GM19023 (cell line): ENCODE data around the gene SLAMF1.
"Not testable (repeated sequence)": the region's sequence is repeated elsewhere in the genome, so short reads cannot be mapped to it uniquely, and the experiment has no call there.

Source experiments
- ATAC-seq: cut with Tn5 transposase; IDR thresholded peaks from one replicate; pipeline ENCODE4 v1.9.1; 2021; ENCODE audit warnings: mild to moderate bottlenecking, moderate library complexity; ENCODE audit not compliant: unreplicated experiment

SLAMF1 gene

DNA sequence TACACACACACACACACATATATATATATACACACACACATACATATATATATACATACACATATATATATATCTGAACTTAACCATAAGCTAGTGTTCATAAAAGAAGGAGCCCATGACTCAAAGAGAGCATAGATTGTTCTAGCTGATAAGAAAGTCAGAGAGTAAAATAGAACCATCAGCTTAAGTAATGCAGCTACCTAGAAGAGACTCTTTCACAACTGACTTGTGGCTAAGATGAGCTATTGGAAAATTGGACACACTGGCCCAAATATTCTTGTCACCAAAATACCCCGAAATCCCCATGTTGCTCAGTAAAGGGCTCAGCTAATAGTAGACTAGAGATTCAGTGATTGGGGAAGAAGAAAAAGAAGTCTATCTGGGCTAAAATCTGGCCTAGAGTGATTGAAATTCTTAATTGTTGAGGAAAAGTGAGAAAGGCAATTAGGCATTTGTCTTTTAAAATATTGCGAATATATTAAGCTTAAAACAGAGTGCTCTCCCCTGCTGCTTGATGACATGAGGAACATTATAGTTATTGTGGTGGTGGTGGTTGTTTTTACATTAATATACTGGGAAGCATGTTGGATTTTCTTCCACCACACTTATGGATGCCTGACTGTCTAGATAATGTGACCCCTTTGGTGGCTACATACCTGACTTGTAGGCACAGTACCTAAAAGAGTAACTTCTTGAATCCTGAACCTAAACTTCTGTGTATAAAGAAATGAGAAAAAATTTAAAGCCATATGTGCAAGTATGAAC, 6.3 kb downstream of the SLAMF1 start:
- ATAC-seq, result no peak

DNA sequence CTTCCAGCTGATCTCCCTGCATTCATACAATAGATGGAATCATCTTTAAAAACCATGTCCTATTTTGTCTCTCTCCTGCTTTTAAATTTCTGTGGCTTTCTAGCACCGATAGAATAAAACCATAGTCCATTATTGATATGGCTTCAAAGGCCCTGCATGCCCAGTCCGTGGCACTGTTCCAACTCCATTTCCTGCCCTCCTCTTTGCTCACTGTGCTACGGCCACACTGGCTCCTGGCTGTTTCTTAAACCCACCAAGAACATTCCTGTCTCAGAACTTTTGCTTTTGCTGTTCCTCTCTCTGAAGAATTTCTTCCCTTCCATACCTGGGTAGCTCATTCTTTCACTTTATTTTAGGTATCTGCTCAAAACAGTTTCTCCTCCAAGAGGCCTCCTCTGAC, 7.2 kb downstream of the SLAMF1 start:
- no peak for ATAC-seq

DNA sequence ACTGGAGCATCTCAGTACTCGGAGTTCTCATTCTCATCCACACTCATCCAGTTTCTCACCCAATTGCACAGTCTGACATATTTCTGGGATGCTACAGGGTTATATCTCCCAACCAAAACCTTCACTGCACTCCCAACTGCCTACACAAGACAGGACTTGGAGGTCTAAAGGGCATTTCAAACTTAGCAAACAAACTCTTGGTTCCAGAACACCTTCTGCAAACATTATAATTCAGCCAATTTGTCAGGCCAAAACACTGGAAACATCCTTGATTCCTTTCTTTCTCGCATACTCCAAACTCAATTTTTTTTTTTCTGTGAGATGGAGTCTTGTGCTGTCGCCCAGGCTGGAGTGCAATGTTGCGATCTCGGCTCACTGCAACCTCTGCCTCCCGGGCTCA, 7.9 kb downstream of the SLAMF1 start:
- ATAC-seq, result no peak

DNA sequence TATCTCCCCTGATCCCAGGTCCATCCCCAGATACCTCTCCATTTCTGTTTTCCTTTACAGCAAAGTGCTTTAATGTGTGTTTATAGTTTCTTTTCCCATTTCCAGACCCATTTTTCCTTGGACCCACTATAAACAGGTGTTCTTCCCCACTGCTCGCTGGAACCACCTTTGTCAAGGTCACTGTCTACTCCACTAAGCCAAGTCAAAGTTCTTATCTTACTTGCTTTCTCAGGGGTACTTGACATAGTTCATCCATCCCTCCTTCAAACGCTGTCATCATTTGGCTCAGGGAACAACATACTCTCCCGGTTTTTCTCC, 8.3 kb downstream of the SLAMF1 start:
- ATAC-seq, result no peak

DNA sequence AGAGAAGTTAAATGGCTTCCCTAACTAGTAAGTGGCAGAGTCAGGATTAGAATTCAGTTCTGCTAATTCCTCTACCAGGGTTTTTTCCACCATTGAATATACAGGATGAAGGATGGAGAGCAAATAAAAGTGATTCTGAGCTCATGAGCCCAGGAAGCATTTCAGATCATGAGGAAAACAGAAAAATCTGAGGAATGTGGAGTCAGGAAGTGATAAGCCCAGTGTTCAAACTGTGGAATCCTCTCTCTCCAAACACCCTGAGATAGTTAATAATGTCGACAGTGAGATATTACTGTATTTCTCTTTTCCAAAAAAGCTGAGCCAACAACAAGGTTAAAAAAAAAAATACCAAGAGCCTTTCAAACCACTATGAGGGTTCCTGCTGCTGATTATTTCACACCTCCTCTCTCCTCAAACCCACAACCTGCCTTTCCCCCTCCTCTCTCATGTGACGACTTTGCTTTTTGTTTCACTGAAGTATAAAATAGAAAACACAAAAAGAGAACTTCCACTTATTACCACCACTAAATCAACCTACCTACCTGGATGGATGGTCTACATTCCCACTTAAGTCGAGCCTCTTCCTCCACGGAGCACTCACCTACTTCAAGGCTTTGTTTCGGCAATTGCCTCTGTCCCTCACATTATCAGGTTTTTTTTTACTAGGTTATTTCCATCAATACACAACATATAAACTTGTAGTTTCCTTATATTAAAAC, 8.9 kb downstream of the SLAMF1 start:
- no peak for ATAC-seq

DNA sequence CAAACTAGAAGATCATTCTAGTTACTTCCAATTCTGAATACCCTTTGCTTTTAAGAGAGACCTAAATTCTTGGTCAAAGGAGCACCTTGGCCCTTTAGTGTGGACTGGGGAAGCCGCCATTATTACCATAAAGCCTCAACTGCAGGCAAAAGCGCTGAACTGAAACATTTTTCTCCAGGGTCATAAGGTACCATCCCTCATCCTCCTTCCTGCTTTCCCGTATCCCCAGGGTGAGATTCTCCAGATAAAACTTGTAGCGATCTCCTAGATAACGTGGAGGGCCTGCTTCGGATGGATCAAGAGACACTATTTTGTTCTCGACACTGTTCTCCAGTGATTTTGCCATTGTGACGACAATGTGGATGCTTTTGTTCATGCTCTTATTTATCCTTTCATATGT, 9.8 kb downstream of the SLAMF1 start:
- no peak for ATAC-seq

DNA sequence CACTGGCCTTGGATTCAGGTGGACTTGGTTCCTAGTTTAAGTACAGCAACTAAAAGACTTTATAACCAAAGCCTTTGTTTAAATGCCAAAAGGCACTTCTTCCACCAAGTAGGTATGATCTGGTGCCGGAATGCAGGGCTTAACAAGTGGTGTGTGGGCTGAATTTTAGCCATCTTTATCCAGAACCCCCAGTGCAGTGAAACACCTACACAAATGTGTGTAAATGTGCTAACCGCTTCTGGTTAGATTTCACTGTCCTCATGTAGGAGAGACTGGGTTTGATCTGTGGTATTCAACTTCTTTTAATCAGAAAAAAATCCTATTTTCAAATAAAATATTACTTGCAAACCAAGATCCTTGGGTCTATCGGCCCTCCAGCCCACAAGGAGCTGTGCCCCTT, 10.3 kb downstream of the SLAMF1 start:
- ATAC-seq, result no peak

DNA sequence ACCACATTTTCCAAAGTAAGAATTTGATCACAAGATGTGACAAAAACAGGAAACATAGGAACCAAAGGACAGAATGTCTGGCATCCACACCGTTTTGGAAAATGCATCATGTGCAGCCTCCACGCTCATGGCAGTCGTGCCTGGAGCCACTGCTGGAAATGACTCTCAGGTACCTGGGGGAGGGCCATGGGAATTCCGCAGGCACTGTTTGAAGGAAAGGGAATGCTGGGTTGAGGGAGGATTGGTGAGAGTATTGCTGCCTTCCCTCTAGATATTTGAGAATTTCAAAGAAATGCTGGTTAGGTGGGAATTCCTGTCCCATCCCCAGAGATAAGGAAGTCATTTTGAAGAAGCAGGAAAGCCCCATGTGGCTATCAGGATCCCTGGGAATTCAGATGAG, 10.8 kb downstream of the SLAMF1 start:
- ATAC-seq, result no peak

DNA sequence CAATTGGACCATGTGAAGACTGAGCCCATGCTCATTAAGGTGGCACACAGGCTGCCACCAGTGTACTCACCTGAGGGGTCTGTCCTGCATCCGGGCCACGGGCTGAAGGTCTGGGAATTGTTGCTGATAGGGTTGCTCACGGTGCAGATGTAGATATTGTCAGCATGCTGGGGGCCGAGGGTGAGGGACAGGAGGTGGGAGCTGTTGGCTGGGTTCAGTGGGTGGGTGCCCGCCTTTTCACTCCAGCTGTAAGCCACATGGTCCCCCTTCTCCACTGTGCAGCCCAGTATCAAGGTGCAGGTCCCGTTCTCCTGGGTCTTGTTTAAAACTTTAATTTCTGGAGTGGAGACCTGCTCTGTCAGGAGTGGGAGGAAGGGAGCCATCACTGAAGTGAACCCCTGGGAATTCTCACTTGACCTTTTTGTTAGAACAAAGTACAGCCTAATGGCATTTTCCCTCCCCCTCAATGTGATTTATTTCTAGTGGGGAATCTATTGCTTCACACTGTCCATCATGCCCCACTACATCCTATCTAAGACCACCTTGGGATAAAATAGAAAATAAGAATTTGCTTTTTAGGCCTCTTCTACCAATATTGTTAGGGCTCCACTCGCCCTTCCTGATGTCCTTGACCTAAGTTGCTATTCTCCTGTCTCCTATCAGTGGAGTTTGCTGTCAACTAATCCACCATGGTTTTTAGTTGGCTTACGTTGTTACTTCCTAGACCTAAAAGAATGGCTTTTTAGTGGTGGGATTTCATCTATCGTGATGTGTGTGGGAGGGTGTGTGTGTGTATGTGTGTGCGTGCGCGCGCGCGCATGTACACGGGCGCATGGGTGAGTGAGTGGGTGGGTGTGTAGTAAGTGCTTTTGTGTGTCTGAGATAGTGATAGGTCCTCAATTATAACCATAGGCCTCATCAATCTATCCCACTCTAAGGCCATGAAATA, 12.0 kb downstream of the SLAMF1 start:
- ATAC-seq, result no peak

DNA sequence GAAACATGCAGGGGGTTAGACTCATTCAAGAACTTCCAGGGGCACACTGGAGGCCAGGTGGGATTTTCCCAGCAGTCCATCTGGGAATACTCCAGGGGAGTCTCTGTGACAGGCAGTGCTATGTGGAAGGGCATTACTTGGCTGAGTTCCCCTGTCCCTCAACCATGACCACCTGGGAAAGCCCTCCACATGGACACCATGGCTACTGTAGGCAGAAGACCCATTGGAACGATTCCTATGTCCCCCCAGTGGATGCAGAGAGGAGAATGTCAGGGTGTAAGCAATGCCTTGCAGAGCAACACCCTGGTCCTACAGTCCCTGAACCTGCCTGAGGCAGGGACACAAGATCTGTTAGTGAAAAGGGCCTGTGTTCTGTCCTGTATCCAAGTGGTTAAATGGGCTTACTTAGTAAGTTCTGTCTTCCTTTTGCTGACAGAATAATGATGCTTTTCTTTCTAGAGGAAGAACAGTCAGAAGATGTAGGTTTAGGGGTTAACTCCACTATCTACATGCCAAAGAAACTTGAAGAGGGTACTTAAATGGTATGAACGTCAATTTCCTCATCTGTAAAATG, 13.4 kb downstream of the SLAMF1 start:
- ATAC-seq, result no peak

DNA sequence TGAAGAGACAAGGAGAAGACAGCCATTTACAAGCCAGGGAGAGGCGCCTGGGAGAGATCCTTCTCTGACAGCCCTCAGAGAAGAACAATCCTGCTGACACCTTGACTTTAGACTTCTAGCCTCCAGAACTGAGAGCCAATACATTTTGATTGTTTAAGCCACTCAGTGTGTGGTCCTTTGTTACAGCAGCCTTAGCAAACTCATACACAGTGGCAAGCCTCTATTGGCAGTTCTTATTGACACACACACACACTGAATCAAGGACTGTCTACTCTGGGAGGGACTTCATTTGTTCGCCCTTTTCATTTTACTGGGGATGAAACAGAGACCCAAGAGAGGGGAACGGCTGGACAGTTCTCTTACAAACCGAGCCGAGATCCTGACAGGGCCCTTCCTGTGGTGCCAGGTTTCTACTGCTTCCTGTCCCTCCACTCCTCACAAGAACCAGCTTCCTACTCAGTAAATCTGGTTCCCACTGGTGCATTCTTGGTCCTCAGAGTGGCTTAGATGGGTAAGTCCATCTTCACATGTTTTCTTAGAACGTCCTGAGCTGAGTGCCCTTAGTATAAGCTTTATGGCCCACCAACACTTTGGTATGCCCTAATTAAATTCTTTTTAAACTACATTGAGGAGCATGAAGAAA, 14.7 kb downstream of the SLAMF1 start:
- no peak for ATAC-seq

DNA sequence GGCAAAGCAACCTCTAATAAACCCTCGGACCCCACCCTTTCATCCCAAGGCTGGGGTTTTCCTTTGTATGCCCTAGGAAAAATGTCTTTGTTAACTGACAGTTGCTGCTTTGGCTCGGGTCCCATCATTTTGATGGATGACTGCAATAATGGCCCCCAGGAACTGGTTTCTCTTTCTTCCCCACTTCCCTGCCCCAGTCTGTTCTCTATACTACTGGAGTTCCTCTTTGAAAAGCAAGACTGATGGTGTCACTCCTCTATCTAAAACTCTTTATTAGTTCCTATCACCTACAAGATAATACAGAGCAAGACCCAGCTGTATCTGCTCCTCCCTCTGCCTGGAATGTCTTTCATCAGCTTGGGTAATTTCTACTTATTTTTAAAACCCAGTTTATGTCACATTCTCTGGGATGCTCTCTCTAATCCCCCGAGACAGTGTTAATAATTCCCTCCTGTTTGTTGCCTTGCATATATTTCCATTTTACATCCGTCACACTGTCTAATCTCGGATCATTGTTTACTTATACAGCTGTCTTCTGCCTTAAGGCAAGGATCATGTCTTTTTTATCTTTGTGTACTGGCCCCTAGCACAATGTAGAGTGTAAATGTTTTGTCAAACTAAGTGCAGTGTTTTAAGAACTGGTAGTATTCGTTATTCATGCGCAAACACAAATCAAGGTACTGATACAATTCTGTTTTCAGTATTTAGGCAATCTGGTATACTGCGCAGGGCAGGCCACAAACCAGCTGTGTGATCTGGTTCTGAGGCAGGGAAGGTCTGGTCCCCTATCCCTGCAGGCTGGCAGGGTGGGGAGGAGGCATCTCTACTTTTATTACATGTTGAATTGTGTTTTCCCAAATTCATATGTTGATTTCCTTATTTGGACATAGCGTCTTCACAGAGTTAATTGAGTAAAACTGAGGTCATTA, 16.1 kb downstream of the SLAMF1 start:
- no peak for ATAC-seq

DNA sequence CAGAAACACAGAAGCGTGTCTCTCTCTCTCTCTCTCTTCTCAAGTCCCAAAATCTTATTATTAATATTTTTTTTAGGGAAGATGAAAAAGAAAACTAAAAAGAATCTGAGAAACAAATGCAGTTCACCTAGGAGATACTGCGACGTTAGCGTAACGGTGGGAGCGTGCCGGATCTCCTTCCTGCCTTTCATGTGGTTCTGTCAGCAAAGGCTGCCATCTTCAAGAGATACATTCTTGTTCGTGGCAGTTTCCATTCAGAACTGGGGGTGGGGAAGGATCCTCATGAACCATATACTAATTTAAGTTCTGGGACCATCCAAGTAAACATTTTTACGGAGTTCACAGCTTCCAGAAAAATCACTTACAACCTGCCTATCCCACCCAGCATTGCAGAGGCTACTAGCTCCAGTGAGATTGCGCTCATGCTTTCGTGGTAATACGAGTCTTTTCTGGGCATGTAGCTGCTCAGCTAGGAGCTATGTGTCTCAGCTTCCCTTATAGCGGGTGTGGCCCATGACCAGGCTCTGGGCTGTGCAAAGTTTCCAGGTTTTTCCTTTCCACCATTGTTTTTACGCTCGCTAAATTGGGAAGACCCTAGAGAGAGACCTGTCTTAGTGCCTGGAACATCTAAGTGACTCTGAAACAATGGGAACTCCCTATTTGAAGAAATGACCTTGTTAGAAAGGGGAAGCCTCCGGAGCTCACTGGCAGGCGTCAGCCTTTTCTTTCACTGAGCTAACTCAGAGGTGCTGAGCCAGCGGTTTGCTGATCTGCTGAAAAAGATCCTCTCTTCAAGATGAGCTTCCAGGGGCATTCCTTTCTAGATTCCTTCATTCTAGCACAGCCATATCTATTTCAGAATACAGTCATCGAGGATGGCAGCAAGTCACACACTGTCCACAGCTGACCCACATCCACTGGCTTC, 17.3 kb downstream of the SLAMF1 start:
- no peak for ATAC-seq

DNA sequence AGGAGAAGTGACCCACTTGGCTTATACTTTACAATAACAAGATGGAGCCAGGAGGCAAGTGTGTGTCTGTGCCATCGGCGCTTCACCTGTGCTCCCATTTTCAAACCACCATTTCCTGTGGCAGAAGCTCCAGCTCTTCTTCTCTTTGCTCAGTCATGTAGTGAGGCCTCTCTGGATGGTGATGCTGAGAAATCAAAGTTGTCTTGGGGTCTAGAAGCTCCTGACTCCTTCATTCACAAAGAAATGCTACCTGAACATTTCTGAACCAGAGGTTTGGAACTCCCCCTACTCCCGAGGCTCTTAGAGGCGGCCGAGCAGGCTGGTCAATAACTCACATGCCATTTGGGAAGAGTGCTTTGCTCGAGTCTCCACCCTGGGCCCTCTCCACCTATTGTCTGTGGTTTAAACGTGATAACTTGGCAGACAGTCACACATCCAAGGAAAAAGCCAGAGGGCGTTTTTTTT, 18.0 kb downstream of the SLAMF1 start:
- no peak for ATAC-seq

DNA sequence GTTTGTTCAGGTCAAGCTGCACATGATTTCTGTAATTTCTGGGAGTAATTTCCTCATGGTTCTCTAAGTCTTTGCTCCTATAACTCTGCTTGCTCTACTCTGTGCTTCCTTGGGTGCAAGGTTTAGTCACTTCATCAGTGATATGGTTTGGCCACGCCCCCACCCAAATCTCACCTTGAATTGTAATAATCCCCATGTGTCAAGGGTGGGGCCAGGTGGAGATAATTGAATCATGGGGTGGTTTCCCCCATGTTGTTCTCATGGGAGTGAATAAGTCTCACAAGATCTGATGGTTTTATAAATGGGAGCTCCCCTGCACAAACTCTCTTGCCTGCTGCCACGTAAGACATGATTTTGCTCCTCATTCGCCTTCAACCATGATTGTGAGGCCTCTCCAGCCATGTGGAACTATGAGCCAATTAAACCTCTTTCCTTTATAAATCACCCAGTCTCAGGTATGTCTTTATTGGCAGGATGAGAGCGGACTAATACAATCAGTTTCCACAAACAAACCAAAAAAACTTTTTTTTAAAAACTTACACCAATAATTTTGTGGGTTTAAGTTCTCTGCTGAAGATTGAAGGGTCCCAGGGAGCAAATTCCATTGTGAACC, 19.1 kb downstream of the SLAMF1 start:
- ATAC-seq, result not testable (repeated sequence)

DNA sequence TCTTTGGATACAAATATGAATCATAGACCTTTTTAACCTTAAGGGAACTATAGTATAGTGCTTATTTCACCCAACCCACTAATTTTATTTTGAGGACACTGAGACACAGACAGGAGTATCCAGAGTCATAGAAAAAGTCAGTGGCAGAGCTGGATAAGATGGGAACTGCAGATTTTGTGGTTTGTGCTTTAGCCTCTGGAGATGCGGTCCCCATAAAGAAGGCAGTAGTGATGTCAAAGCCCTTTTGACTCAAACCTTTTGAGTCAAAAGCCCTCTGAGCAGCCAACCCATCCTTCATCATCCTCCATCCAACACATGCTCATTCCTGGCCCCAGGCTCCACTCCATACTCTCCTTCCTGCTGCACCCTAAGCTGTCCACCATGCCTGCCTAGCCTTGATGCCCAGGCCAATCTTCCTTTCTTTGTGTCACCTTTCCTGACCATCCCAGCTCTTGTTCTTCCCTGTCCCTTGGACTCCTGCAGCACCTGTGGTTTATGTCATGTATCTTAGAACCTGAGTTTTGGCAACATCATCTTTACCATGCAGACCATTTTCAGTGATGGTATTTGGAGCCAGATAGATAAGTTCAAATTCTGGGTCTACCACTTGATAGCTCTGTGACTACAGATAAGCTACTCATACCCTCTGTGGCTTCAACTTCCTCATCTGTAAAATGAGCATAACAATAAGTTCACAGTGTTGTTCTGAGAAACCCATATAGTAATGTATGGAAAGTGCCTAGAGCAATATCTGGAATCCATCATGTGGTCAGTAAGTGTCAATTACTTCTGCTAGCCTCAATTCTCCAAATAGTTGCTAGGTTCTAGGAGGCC, 20.1 kb downstream of the SLAMF1 start:
- ATAC-seq, result no peak
